T-helper 1 cell (primary cell): Measurements from ENCODE around the gene AKR1D1.
"Not testable (repeated sequence)": the region's sequence is repeated elsewhere in the genome, so short reads cannot be mapped to it uniquely, and the experiment has no call there.

ENCODE experiments used
- DNase-seq, 5 donors: peaks; one replicate each; pipeline ENCODE4 v3.0.0-alpha.2; 2012 to 2020
- total RNA-seq, 4 donors: gene quantifications; one replicate each; lab custom pipeline; 2026; lab: John Stamatoyannopoulos, UW

AKR1D1 gene, protein sequence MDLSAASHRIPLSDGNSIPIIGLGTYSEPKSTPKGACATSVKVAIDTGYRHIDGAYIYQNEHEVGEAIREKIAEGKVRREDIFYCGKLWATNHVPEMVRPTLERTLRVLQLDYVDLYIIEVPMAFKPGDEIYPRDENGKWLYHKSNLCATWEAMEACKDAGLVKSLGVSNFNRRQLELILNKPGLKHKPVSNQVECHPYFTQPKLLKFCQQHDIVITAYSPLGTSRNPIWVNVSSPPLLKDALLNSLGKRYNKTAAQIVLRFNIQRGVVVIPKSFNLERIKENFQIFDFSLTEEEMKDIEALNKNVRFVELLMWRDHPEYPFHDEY
- 0 to 0.12 (median 0.04) reads per million in 4 donors for total RNA-seq

DNA sequence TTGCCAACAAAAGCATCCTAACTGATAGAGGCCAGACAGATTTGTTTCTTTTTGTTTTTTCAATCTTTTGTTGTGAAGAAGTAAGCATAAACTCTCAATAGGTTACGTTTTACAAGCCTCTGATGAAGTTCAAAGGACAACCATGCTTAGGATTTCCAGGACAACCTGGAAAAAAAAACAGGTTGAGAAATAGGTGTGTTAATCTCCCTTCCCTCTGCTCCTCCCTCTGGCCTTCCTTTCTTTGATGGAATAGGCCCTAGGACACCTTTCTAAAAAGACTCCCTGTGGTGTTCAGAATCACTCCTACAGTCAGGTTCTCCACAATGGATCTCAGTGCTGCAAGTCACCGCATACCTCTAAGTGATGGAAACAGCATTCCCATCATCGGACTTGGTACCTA lies at the start of gene AKR1D1:
Gene AKR1D1, plus strand, starts transcription at position 264 of the 400 bp plus-strand sequence. Its CDS starts 60 bp downstream, at position 324.
- DNase-seq: no peak

DNA sequence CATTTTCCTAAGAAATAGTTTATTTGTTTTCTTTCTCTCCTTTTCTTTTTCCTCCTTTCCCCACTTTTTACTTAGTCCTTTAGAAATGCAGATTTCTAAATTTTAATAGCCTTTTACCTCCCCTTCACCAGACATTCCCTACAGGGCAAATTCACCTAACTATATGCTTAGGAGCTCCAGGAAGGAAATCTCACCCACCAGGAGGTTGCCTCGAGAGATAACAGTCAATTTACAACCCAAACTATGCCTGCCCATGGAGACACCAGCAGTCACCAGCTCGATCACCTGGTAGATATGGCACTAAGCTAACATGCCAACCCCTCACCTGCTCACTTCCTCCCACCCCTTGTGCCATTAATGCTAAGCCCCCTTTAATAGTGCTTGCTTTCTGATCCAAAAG lies 49.2 kb upstream of the AKR1D1 start:
- DNase-seq: no peak

DNA sequence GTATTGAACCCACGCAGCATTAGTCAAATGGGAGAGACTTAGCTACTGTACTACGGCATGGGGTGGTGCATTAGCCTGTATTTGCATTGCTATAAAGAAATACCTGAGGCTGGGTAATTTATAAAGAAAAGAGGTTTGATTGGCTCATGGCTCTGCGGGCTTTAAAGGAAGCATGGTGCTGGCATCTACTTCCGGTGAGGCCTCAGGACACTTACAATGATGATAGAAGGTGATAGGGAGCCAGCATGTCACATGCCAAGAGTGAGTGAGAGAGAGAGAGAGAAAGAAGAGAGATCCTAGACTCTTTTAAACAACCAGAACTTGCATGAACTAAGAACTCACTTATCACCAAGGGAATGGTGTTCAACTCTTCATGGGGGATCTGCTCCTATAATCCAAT lies 47.1 kb upstream of the AKR1D1 start:
- DNase-seq: no peak

DNA sequence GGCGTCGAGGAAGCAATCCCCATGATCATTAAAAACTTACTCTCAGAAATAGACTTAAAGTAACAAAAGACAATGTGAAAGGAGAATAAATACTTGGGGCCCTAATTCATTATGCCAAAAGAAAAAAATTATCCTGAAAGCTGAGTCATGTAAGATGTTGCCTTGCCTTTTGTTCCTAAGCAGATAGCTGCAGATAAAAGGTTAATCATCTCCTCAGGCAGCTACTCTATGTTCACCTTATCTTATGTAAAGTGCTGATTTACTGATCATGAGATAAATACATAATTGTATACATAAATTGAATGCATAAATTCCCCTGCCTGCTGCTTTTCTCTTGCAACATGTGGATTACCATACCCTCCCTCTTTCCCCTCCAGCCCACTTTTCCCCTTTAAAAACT lies 46.3 kb upstream of the AKR1D1 start:
- no peak for DNase-seq

DNA sequence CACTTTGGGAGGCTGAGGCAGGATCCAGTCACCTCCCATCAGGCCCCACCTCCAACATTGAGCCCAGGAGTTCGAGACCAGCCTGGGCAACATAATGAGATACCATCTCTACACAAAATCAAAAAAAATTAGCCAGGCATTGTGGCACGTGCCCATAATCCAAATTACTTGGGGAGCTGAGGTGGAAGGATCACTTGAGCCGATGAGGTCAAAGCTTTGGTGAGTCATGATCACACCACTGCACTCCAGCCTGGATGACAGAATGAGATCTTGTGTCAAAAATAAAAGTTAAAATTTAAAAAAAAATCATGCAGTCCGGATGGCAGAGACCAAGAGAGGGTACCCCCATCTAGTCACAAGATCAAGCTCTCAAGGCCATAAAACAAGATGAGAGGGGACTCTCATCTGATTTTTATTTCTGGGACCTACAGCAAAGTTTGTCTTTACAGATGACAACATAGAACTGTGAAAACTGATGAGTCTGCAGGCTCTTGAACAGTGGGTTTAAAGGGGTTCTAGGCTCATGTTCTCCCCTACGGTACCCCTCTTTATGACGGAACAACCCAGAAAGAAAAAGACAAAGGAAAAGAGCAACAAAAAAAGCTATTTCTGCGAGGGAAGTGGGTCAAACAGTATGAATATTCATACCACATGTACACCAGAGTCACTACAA lies 45.4 kb upstream of the AKR1D1 start:
- DNase-seq: no peak

DNA sequence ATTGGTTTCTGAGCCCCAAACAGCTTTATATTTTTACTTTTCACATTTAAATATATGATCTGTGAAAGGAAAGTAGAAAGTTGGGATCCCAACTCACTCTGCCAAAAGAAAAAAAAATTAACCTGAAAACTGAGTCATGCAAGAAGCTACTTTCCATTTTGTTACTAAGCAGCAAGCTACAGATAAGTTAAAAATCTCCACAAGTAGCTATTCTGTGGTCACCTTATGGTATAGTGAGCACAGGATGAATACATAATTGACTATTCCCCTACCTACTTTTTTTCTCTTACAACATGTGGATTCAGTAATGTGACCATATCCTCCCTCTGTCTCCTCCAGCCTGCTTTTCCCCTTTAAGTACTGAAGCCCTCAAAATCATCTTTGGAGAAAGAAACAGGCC lies 44.1 kb upstream of the AKR1D1 start:
- DNase-seq: no peak

DNA sequence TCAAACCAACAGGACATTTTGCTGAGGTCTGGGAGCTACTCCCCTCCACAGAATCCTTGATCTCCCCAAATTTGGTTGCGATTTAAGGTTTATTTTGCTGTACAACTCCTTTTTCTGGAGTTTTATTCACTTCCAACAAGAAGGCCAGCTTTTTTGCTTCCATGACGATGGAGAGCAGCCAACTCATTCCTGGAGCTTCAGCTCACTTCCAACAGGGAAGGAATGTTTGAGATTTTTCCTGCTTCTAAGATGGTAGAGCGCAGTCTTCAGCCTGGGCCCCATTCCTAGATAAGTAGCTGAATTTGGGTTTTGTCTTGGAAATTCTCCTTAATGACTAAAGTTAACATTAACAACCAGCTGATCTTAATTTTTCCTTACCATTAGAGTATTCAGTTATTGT lies 43.5 kb upstream of the AKR1D1 start:
- DNase-seq: no peak

DNA sequence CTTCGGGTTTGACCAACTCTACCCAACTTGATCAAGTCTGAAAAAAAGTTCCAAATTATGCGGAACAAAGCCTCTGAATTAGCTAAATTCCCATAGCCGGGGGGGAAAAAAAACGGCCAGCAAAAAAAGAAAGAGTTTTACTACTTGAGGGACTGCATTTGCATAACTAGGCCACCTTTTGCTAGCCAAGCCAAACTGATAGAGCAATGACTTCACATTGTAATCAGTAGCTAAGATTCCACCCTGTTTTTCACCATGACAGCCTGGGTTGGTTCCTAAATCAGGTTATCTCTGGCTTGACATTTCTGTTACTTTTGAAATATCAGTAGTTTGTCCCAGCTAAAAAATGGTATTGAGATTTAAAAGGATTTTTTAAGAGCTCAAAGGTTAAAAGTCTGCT lies 43.0 kb upstream of the AKR1D1 start:
- DNase-seq: no peak

DNA sequence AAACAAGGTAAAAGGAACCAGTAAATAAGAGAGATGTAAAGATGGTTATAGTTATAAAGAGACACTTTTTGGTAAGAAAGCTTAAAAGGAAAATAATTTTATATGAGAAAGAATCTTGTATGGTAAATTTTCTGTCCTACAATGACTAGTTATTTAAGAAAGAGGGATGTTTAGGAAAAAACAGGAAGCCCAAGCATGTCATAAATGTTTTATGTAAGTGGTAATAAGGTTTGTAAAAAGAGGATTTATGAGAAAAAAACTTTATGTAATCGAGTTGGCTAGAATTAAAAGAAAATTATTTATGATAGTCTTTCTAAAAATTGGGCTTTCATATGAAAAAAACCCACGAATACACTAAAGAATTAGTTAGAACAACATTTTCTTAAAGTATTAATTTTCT lies 40.1 kb upstream of the AKR1D1 start:
- no peak for DNase-seq

DNA sequence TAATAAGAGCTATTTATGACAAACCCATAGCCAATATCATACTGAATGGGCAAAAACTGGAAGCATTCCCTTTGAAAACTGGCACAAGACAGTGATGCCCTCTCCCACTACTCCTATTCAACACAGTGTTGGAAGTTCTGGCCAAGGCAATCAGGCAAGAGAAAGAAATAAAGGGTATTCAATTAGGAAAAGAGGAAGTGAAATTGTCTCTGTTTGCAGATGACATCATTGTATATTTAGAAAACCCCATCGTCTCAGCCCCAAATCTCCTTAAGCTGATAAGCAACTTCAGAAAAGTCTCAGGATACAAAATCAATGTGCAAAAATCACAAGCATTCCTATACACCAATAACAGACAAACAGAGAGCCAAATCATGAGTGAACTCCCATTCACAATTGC lies 36.2 kb upstream of the AKR1D1 start:
- DNase-seq: not testable (repeated sequence)

DNA sequence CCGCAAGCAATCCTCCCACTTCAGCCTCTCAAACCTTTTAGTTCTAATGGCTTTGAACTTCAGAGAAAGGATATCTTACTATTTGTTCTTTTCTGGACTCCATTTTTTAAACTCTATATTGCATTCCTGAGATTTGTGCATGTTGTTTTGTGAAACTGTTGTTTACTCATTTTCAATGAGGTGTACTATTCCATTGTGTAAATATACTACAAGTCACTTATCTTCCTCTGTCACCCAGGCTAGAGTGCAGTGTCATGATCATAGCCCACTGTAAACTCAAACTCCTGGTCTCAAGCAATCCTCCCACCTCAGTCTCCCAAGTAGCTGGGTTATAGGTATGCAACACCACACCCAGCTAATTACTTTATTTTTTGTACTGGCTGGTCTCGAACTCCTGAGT lies 31.4 kb upstream of the AKR1D1 start:
- DNase-seq: no peak

DNA sequence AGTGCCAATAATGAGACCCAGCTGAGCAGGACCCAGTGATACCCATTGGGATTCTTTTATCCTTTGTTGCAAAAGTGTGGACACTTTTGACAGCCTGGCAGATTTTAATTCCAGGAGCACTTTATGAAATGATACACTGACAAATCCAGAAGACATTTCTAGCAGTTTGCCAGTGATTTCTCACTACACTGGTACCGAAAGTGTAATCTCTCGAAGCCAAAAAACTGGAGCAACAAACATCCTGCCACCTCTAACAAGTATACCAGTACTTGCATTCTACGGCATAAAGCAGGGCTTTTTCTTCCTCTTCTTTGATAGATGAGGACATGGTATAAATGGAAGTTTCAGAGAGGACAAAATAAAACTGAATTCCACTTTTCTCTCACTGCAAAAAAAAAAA lies 28.4 kb upstream of the AKR1D1 start:
- DNase-seq: no peak

DNA sequence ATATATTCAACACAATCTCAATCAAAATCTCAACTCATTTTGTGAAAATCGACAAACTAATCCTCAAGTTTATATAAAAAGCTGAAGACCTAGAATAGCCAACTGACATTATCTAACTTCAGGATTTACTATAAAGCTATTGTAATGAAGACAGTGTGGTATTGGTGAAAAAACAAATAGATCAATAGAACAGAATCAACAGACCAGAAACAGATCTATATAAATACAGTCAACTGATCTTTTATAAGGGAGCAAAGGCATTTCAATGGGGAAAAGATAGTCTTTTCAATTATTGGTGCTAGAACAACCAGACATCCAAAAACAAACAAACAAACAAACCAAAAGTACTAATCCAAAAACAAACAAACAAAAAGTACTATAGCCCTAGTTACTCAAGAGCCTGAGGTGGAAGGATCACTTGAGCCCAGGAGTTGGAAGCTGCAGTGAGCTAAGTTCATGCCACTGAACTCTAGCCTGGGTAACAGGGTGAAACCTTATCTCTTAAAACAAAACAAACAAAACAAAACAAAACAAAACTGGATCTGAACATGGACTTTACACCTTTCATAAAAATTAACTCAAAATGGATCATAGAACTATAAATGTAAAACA lies 26.6 kb upstream of the AKR1D1 start:
- no peak for DNase-seq

DNA sequence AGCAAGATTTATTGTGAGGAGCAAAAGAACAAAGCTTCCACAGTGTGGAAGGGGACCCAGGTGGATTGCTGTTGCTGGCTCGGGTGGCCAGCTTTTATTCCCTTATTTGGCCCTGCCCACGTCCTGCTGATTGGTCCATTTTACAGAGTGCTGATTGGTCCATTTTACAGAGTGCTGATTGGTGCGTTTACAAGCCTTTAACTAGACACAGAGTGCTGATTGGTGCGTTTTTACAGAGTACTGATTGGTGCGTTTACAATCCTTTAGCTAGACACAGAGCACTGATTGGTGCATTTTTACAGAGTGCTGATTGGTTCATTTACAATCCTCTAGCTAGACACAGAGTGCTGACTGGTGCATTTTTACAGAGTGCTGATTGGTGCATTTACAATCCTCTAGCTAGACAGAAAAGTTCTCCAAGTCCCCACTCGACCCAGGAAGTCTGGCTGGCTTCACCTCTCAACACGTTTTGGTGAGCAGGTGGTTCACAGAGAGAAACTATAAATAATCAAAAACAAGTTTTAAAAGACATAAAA lies 24.5 kb upstream of the AKR1D1 start:
- DNase-seq: not testable (repeated sequence)

DNA sequence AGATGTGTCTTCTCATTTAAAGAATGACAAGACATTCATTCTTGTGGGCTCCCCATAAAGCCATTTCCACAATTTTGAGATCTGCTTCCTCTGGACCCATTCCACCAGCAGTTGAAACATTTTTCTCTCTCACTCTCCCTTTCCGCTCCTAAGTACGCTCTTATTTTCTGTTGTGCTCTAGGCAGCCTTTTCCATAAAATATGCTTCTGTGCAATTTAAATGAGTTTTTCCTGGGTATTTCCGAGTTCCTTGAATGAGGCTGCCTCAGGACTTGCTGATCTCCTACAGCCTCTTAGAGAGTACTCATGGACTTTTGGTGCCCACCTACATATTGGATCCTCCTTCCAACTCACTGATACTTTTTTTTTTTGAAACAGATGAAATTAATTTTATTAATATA lies 23.6 kb upstream of the AKR1D1 start:
- no peak for DNase-seq

DNA sequence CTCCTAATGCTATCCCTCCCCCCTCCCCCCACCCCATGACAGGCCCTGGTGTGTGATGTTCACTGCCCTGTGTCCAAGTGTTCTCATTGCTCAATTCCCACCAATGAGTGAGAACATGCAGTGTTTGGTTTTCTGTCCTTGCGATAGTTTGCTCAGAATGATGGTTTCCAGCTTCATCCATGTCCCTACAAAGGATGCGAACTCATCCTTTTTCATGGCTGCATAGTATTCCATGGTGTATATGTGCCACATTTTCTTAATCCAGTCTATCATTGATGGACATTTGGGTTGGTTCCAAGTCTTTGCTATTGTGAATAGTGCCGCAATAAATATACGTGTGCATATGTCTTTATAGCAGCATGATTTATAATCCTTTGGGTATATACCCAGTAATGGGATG lies 20.6 kb upstream of the AKR1D1 start:
- not testable (repeated sequence) for DNase-seq

DNA sequence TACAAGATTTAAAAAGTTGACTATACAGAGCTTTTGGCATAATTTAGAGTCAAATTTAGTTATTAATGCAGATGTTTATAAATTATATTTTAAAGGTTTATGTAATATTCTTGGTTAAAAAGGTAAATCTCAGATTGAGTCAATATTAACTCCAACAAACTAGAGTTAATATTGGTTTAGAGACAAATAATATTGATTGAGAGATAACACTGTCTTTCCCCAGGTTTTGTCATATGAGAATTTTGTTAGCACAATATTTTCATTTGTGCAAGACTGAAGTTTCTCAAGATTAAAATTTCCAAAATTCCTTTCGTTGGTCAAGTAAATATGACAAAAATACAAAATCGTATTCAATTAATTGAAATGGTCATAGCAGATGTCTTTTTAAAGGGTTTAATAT lies 12.9 kb upstream of the AKR1D1 start:
- no peak for DNase-seq

DNA sequence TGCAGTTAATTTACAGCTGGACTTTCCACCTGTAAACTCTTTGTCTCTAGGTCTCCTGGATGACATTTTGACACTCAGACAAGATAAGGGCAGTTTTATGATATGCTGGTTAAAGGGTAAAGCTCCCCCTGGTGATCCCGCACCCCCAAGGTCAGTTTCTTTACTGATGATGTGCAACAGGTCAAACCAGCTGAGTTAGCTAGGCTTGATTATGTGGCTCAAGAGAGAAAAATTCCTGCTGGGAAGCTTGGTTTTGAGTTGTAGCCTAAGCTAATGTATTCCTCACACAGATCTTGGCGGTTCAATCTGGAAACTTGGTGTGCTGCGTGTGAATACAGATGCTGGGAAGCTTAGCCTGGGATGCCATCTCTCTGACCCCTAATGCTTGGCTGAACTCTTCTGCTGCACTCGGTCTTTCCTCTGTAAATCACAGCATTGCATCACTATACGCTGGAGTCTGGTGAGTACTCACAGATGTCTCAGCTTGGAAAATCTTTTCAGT lies 11.4 kb upstream of the AKR1D1 start:
- DNase-seq: no peak

DNA sequence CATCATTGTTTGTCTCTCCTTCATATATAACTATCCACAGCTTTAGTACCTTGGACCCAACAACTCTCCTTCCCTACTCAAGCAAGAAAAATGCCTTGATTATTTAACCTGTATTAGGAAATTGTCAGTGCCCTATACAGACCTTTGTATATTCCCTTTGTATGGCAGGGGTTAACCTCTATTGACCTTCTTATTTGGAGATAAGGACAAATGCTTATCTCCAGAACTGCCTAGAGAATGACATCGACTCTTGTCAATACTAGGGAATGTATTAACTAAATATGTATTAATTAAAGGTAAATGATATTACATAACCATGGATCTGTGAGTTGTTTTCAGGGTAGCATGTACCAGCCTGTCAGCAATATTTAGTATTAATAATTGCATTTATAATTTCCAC lies 10.4 kb upstream of the AKR1D1 start:
- DNase-seq: no peak

DNA sequence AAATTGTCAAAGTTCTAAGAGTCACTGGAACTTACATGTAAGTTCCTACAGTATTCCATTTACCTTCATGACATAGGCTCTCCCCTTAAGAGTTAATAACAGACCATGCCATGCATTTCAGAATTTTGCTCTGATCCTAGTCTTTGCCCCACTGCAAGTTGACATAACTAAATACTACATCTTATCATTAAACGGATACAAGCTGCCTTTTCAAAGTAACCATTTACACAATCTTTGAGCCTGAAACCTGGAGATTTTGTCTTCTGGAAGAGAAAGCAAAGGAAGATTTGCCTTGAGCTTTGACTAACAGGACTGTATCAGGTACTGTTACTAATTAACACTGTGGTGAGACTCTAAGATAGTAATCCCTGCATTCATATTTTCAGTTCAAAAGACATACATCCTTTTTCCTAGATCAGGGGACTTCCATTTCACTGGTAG lies 9.3 kb upstream of the AKR1D1 start:
- no peak for DNase-seq

DNA sequence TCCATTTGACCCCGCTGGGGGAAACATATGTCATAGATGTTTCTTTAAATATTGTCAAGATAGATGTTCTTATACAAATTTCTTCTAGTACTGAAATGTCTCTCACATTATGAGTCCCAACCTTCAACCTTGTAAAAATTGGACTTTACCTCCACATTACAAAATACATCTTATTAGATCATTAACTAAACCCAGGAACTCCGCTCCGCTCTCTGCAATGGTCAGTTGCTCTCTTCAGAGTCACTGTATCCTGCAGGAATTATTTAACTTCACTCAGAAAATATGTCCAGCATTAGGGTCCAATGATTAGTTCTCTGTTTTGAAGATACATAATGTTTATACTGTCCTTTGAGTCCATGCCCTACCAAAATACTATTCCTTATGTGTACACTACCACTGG lies 8.5 kb upstream of the AKR1D1 start:
- no peak for DNase-seq

DNA sequence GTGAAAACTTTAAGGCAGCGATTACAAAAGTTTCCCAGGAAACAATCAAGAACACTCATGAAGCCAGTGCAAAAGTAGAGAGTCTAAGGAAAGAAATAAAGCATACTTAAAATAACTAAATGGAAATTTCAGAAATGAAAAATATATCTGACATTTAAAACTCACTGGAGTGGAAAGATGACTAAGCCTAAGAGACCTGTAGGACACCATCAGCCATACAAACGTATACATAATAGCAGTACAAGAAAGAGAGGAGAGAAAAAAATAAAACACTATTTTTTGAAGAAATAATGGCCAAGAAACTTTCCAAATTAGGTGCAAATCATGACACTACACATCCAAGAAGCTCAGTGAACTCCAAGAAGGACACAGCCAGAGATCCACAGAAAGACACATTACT lies 5.4 kb upstream of the AKR1D1 start:
- no peak for DNase-seq

DNA sequence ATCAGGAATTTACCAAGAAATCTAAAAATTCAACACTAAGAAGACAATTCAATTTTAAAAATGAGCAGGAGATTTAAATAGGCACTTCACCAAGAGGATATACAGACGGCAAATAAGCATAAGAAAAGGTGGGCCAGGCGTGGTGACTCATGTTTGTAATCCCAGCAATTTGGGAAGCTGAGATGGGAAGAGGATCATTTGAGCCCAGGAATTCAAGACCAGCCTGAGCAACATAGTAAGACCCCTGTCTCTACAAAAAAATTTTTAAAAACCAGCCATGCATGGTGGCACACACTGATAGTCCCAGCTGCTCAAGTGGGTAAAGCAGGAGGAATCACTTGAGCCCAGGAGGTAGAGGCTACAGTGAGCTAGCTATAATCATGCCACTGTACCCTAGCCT lies 3.5 kb upstream of the AKR1D1 start:
- no peak for DNase-seq

DNA sequence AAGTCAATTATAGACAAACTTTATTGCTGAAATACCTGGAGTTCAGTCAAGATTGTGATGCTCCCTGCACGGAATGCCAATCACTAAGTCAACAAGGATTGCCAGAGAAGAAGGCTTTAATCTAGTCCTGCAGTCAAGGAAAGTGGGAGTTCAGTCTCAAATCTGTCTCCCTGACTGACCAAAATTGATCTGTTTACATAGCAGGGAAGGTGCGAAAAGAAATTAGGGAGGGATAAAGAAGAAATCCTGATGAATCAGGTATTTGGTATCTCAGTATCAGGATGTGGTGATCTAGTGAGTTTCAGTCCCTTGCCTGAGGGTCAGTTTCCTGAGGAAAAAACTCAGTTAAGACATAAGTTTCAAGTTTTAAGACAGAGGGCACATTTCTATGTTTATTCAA lies 2.1 kb upstream of the AKR1D1 start:
- DNase-seq: no peak
